ENCODE measurements around the gene RRP15. TPM values are rescaled to one million over a fixed set of nuclear protein-coding genes. Genes with fewer than 3 reads are reported as not detected.

RRP15 gene
- total and polyA plus RNA-seq, 9 of the 15 experiments (the other 6 are each of a cell fraction or from before 2014, with no cell fraction given): 9.5 to 58.1 (median 29.3) TPM

GRCh38 chr1:218272366-218272765, 12.7 kb upstream of the RRP15 start:
- 3% methylated on average over 6 of the region's 6 CpGs for WGBS (ENCODE audit: insufficient coverage, low coverage, missing lambda C conversion rate)
- ATAC-seq (no peak), FAIRE-seq (no peak), DNase-seq (ENCODE audit: extremely low read depth in 1 of 4, low spot score in 3 of 4) (no peak)
- H3K27me3 ChIP-seq (ENCODE audit: control insufficient read depth in 2 of 2, insufficient read depth in 2 of 2, low read length in 2 of 2): peaks cover 4 to 8% of the 10 kb centered on the region in 2 experiments; a peak in 1 of 5 replicates
- H2AFZ ChIP-seq (ENCODE audit: low read depth, low read length): no peak overlapping the region
- no peak overlapping the region for H3K9ac ChIP-seq (ENCODE audit: insufficient read depth in 1 of 2, low read depth in 2 of 2, low read length in 2 of 2)
- no peaks in the 10 kb centered on the region for H3K36me3 ChIP-seq (ENCODE audit: control insufficient read depth, insufficient read depth, low read length)
- CTCF ChIA-PET (ENCODE audit: low intra/inter-chr PET ratio): no interaction called here
- no peaks in the 10 kb centered on the region for H3K4me1 ChIP-seq (replicated peaks in 1 of 2; ENCODE audit: control insufficient read depth in 2 of 2, insufficient read depth in 2 of 2, low read length in 2 of 2)
- H3K4me2 ChIP-seq (ENCODE audit: insufficient read depth, low read length): no peak overlapping the region
- intact Hi-C loops (cut with micrococcal nuclease): no loop called here
- H3K27ac ChIP-seq (ENCODE audit: extremely low read depth, low read depth, low read length): no peak overlapping the region
- H3K9me1 ChIP-seq (ENCODE audit: control insufficient read depth, insufficient read depth, low read length): no peaks in the 10 kb centered on the region
- H3K4me3 ChIP-seq: no peak overlapping the region
- in situ Hi-C loops (cut with MboI): no loop called here
- no TSS peak for BruUV-seq (replicated peaks)
- H4K20me1 ChIP-seq (replicated peaks; ENCODE audit: control insufficient read depth, insufficient read depth, low read length): no peaks in the 10 kb centered on the region
- no peaks in the 10 kb centered on the region for H3K9me3 ChIP-seq (replicated peaks; ENCODE audit: control insufficient read depth, insufficient read depth, low read depth, low read length)
- no peak for TF ChIP-seq ZNF407 (IDR thresholded peaks at IDR 0.05; ENCODE audit: low read depth)
- no peak for TF ChIP-seq COPS2 (conservative IDR thresholded peaks at IDR 0.05)
- 0 out of 4 replicates have a peak, but pooled peaks of 1 of the 2 experiments have one; percentile 15 for TF ChIP-seq NRF1 (conservative IDR thresholded peaks at IDR 0.05 in 1 of 2, IDR thresholded peaks at IDR 0.05 in 1 of 2)
- H3K79me2 ChIP-seq (ENCODE audit: control insufficient read depth, insufficient read depth, low read length): no peaks in the 10 kb centered on the region
- POLR2A ChIA-PET: no interaction called here

Data from K562 (cell line).